Measurements from ENCODE around the gene PGRMC2.

- no peak for TF ChIP-seq GATA3 (IDR thresholded peaks at IDR 0.05; ENCODE audit: low read depth, low read length)
- no peak for TF ChIP-seq GATA2 (IDR thresholded peaks at IDR 0.05; ENCODE audit: low read depth, low read length)
Observed at GRCh38 chr4:128303986-128304385, 16.4 kb upstream of the PGRMC2 start.

Data from SH-SY5Y (cell line).